Astrocyte (in vitro differentiated cells and primary cell): Measurements from ENCODE around the gene MAF. TPM values are rescaled to one million over a fixed set of nuclear protein-coding genes. Genes with fewer than 3 reads are reported as not detected.

ENCODE experiments used
- DNase-seq: peaks from one replicate; pipeline ENCODE4 v3.0.0-alpha.2; 2010; ENCODE audit warnings: low read depth
- FAIRE-seq: peaks from 2 replicates; lab custom pipeline; 2011; peaks lifted over from hg19 to GRCh38; lab: Jason Lieb, UNC
- H2AFZ ChIP-seq: 2 replicates; pipeline ENCODE4 v1.6.0; 2012; ENCODE audit warnings: low read depth, low read length, inconsistent platforms
- H3K27ac ChIP-seq: 2 replicates; pipeline ENCODE4 v1.5.1; 2011; ENCODE audit warnings: low read depth, low read length, inconsistent platforms
- H3K27me3 ChIP-seq: 2 replicates; pipeline ENCODE4 v1.6.0; 2011; ENCODE audit warnings: low read length, inconsistent platforms; ENCODE audit not compliant: insufficient read depth
- H3K36me3 ChIP-seq: 2 replicates; pipeline ENCODE4 v1.5.1; 2011; ENCODE audit warnings: low read length, inconsistent platforms; ENCODE audit not compliant: insufficient read depth
- H3K4me1 ChIP-seq: 2 replicates; pipeline ENCODE4 v1.5.1; 2011; ENCODE audit warnings: low read length, inconsistent platforms; ENCODE audit not compliant: insufficient read depth
- H3K4me2 ChIP-seq: 2 replicates; pipeline ENCODE4 v1.6.0; 2012; ENCODE audit warnings: low read length, inconsistent platforms
- H3K4me3 ChIP-seq: 2 replicates; pipeline ENCODE4 v1.5.1; 2011; ENCODE audit warnings: low read depth, mild to moderate bottlenecking, low read length, inconsistent platforms; ENCODE audit not compliant: insufficient read depth
- H3K79me2 ChIP-seq: 2 replicates; pipeline ENCODE4 v1.6.0; 2012; ENCODE audit warnings: mild to moderate bottlenecking, low read length, inconsistent platforms; ENCODE audit not compliant: insufficient read depth
- H3K9ac ChIP-seq: 2 replicates; pipeline ENCODE4 v1.6.0; 2012; ENCODE audit warnings: mild to moderate bottlenecking, low read length, inconsistent platforms
- H3K9me3 ChIP-seq: 2 replicates; pipeline ENCODE4 v1.5.1; 2012; ENCODE audit warnings: low read depth, mild to moderate bottlenecking, low read length, inconsistent platforms; ENCODE audit not compliant: insufficient read depth
- H4K20me1 ChIP-seq: 2 replicates; pipeline ENCODE4 v1.6.0; 2012; ENCODE audit warnings: low read length, inconsistent platforms; ENCODE audit not compliant: insufficient read depth
- H3K27ac Mint-ChIP-seq: one replicate; pipeline ENCODE4 v1.8.0; 2021; ENCODE audit warnings: mild to moderate bottlenecking, mixed read lengths; ENCODE audit not compliant: unreplicated experiment
- H3K27me3 Mint-ChIP-seq: one replicate; pipeline ENCODE4 v1.8.0; 2021; ENCODE audit warnings: low read depth, mixed read lengths; ENCODE audit not compliant: unreplicated experiment
- H3K36me3 Mint-ChIP-seq: one replicate; pipeline ENCODE4 v1.8.0; 2021; ENCODE audit warnings: low read depth, mixed read lengths; ENCODE audit not compliant: unreplicated experiment
- H3K4me1 Mint-ChIP-seq: one replicate; pipeline ENCODE4 v1.8.0; 2021; ENCODE audit warnings: low read depth, mixed read lengths; ENCODE audit not compliant: unreplicated experiment
- H3K4me3 Mint-ChIP-seq: one replicate; pipeline ENCODE4 v1.8.0; 2021; ENCODE audit warnings: mild to moderate bottlenecking, moderate library complexity, mixed read lengths; ENCODE audit not compliant: unreplicated experiment
- H3K9me3 Mint-ChIP-seq: one replicate; pipeline ENCODE4 v1.8.0; 2021; ENCODE audit warnings: mild to moderate bottlenecking, mixed read lengths; ENCODE audit not compliant: unreplicated experiment
- CTCF ChIP-seq: IDR thresholded peaks from 2 replicates; pipeline ENCODE4 v1.5.1; 2011; ENCODE audit warnings: low read depth, mild to moderate bottlenecking, inconsistent platforms, low read length, moderate library complexity; ENCODE audit not compliant: insufficient read depth
- EZH2 ChIP-seq: IDR thresholded peaks from 2 replicates; pipeline ENCODE4 v1.6.1; 2012; ENCODE audit warnings: mild to moderate bottlenecking, low read length, inconsistent platforms; ENCODE audit not compliant: insufficient read depth
- total RNA-seq: library from RNA; stranded (reverse); gene quantifications from 2 replicates; pipeline ENCODE4 v1.2.1, GENCODE V29; 2021

MAF gene
- total RNA-seq, 1 donor from 2014 or later: 19.3 TPM

DNA sequence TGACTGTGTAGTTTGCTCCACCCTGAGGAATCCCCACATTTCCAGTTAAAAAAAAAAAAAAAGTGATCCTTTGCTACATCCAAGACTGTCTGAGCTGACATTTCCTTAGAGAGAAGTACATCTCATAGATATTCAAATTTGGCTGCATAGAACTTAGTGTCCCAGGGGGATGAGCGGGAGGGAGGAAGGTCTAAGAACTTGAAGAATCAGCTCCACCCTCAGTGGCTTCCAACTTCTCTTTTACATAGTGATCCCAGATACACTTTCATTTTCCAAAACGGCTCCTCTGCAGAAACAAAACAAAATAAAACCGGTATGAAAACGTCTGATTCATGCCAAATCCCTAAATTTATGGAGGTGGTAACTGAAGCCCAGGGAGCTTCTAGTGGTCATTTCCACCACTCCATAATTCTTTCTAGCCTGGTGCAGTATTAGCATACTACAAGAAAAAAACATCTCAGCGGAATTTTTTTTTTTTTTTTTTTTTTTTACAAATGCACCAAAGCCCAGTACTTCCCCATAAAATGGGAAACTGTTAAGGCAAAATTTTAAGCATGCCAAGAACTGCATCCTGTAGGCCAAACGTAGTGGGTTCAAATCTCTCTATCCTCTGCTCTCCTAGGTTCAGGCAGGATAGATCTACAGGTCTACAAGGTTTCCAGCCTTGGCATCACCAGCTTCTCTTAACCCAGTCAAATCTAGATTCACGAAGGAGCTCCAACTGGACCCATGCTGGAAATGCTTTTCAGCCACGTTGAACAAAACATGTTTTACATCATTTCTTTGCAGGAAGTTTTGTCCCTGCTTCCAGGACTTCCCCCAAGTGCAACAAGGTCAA lies 29.3 kb downstream of the MAF start:
- Histone ChIP-seq H3K36me3 (no peaks in the 10 kb centered on the region), H3K4me1 (no peaks in the 10 kb centered on the region), H3K79me2 (no peaks in the 10 kb centered on the region), H3K9ac (no peak overlapping the region), H3K9me3 (peaks cover 2% of the 10 kb centered on the region), H3K27me3 (peaks cover 5% of the 10 kb centered on the region), H3K4me3 (no peak overlapping the region), H3K27ac (no peak overlapping the region), H2AFZ (no peak overlapping the region), H4K20me1 (no peaks in the 10 kb centered on the region), H3K4me2 (no peak overlapping the region)
- peaks cover 2% of the 10 kb centered on the region for H3K9me3 Mint-ChIP-seq
- H3K27me3 Mint-ChIP-seq: peaks cover 5% of the 10 kb centered on the region
- FAIRE-seq (no peak), DNase-seq (no peak)
- H3K4me3 Mint-ChIP-seq: no peak overlapping the region
- H3K27ac Mint-ChIP-seq: no peak overlapping the region
- H3K4me1 Mint-ChIP-seq: peaks cover 6% of the 10 kb centered on the region
- no peak for TF ChIP-seq EZH2
- no peak for TF ChIP-seq CTCF
- no peaks in the 10 kb centered on the region for H3K36me3 Mint-ChIP-seq

DNA sequence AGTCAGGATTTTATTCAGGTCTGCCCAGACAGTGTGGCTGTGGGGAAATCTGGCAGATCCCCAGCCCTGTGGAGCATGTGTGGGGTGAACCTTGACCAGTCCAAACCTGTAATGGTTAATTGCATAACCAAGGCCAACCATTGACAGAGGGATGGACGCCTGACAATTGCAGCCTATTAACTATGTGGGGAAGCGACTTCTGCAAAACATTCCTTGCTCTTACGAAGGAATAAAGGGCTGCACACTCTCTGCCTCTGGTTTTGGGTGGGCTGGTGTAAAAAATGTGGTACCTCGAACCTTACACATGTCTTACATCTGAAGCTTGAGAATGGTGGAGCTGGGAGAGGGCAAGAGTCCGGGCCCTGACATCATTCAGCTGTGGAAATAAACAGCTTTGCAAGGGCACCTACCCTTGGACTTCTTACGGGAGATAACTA lies 35.8 kb downstream of the MAF start:
- H3K36me3 Mint-ChIP-seq: no peaks in the 10 kb centered on the region
- H3K27ac ChIP-seq: no peak overlapping the region
- no peak overlapping the region for H3K4me3 Mint-ChIP-seq
- no peaks in the 10 kb centered on the region for H3K4me1 Mint-ChIP-seq
- peaks cover 2% of the 10 kb centered on the region for H3K9me3 ChIP-seq
- H3K4me3 ChIP-seq: no peak overlapping the region
- H3K9me3 Mint-ChIP-seq: peaks cover 2% of the 10 kb centered on the region
- DNase-seq (no peak), FAIRE-seq (no peak)
- TF ChIP-seq CTCF: no peak
- no peak overlapping the region for H3K4me2 ChIP-seq
- no peak overlapping the region for H3K9ac ChIP-seq
- H3K4me1 ChIP-seq: no peaks in the 10 kb centered on the region
- H2AFZ ChIP-seq: no peak overlapping the region
- no peaks in the 10 kb centered on the region for H3K36me3 ChIP-seq
- H3K79me2 ChIP-seq: no peaks in the 10 kb centered on the region
- H3K27me3 ChIP-seq: peaks cover 4% of the 10 kb centered on the region
- no peak overlapping the region for H3K27ac Mint-ChIP-seq
- H3K27me3 Mint-ChIP-seq: peaks cover 5% of the 10 kb centered on the region
- H4K20me1 ChIP-seq: no peaks in the 10 kb centered on the region

- DNase-seq (no peak), FAIRE-seq (no peak)
- TF ChIP-seq EZH2: no peak
- TF ChIP-seq CTCF: no peak
- Histone ChIP-seq H2AFZ (no peak overlapping the region), H3K9ac (no peak overlapping the region), H3K79me2 (no peaks in the 10 kb centered on the region), H3K27me3 (peaks cover 4% of the 10 kb centered on the region), H4K20me1 (no peaks in the 10 kb centered on the region), H3K4me3 (no peak overlapping the region), H3K9me3 (peaks cover 2% of the 10 kb centered on the region), H3K4me1 (no peaks in the 10 kb centered on the region), H3K27ac (no peak overlapping the region), H3K36me3 (no peaks in the 10 kb centered on the region), H3K4me2 (no peak overlapping the region)
- H3K4me3 Mint-ChIP-seq: no peak overlapping the region
- H3K27ac Mint-ChIP-seq: no peak overlapping the region
- peaks cover 2% of the 10 kb centered on the region for H3K9me3 Mint-ChIP-seq
- no peaks in the 10 kb centered on the region for H3K36me3 Mint-ChIP-seq
- no peaks in the 10 kb centered on the region for H3K4me1 Mint-ChIP-seq
- H3K27me3 Mint-ChIP-seq: peaks cover 5% of the 10 kb centered on the region
Observed at GRCh38 chr16:79563921-79564320, 36.6 kb downstream of the MAF start.
